DND-41 (cell line): ENCODE measurements around the gene GSG1L.

Experiments used
- ATAC-seq: fragments of 200-7000 bp; cut with Tn5 transposase; 3 replicates; pipeline ENCODE4 v1.9.1; 2021; ENCODE audit warnings: low read depth; ENCODE audit not compliant: insufficient read depth
- DNase-seq: peaks from one replicate; pipeline ENCODE4 v3.0.0-alpha.2; 2020
- H2AFZ ChIP-seq: 2 replicates; pipeline ENCODE4 v1.6.0; 2012; ENCODE audit warnings: low read depth, low read length
- H3K27ac ChIP-seq: 2 replicates; pipeline ENCODE4 v1.5.1; 2012; ENCODE audit warnings: low read length, inconsistent platforms
- H3K27me3 ChIP-seq: fragments of 200-600 bp; sonication (generic); 2 replicates; pipeline ENCODE4 v1.6.0; 2012; ENCODE audit warnings: low read length, mild to moderate bottlenecking, inconsistent platforms; ENCODE audit not compliant: insufficient read depth, poor library complexity
- H3K36me3 ChIP-seq: 2 replicates; pipeline ENCODE4 v1.5.1; 2012; ENCODE audit warnings: low read length, inconsistent platforms; ENCODE audit not compliant: insufficient read depth
- H3K4me1 ChIP-seq: 2 replicates; pipeline ENCODE4 v1.5.1; 2012; ENCODE audit warnings: mild to moderate bottlenecking, low read length; ENCODE audit not compliant: insufficient read depth
- H3K4me2 ChIP-seq: 2 replicates; pipeline ENCODE4 v1.6.0; 2012; ENCODE audit warnings: mild to moderate bottlenecking, moderate library complexity, low read length, inconsistent platforms; ENCODE audit not compliant: insufficient read depth
- H3K4me3 ChIP-seq, 2 experiments: fragments of 200-600 bp in 1 of 2; shearing (Covaris generic) in 1 of 2; 2 replicates each; pipeline ENCODE4 v1.5.1; 2012 to 2016; ENCODE audit warnings: inconsistent platforms in 2 of 2, low read length in 2 of 2, mild to moderate bottlenecking in 2 of 2, low read depth in 1 of 2, moderate library complexity in 1 of 2
- H3K79me2 ChIP-seq: 2 replicates; pipeline ENCODE4 v1.6.0; 2012; ENCODE audit warnings: low read length, inconsistent platforms; ENCODE audit not compliant: insufficient read depth
- H3K9ac ChIP-seq: 2 replicates; pipeline ENCODE4 v1.6.0; 2012; ENCODE audit warnings: low read depth, mild to moderate bottlenecking, inconsistent platforms, low read length, moderate library complexity
- H3K9me3 ChIP-seq: 2 replicates; pipeline ENCODE4 v1.5.1; 2012; ENCODE audit warnings: low read length, moderate library complexity, mild to moderate bottlenecking, inconsistent platforms; ENCODE audit not compliant: insufficient read depth, severe bottlenecking
- H4K20me1 ChIP-seq: 2 replicates; pipeline ENCODE4 v1.6.0; 2012; ENCODE audit warnings: low read length; ENCODE audit not compliant: insufficient read depth
- CTCF ChIP-seq: IDR thresholded peaks from 2 replicates; pipeline ENCODE4 v1.5.1; 2012; ENCODE audit warnings: borderline replicate concordance, low read length, moderate library complexity, mild to moderate bottlenecking; ENCODE audit not compliant: poor library complexity, severe bottlenecking; ENCODE audit errors: extremely low read depth
- EZH2 ChIP-seq: IDR thresholded peaks from 3 replicates; pipeline ENCODE4 v1.6.1; 2012; ENCODE audit warnings: borderline replicate concordance, low read depth, mild to moderate bottlenecking, moderate library complexity, low read length, inconsistent platforms; ENCODE audit not compliant: severe bottlenecking

Gene GSG1L

GRCh38 chr16:27762441-27762840 is 301.1 kb downstream of the GSG1L start:
- no peak for ATAC-seq
- no peaks in the 10 kb centered on the region for H3K4me1 ChIP-seq
- no peak overlapping the region for H3K4me3 ChIP-seq
- H2AFZ ChIP-seq: no peak overlapping the region
- no peak for TF ChIP-seq EZH2
- no peak overlapping the region for H3K9ac ChIP-seq
- H3K27me3 ChIP-seq: no peaks in the 10 kb centered on the region
- H3K27ac ChIP-seq: no peak overlapping the region
- H3K9me3 ChIP-seq: no peaks in the 10 kb centered on the region
- no peaks in the 10 kb centered on the region for H3K79me2 ChIP-seq
- H3K4me2 ChIP-seq: no peak overlapping the region
- H4K20me1 ChIP-seq: no peaks in the 10 kb centered on the region
- H3K36me3 ChIP-seq: peaks cover 17% of the 10 kb centered on the region
- no peak for DNase-seq

- H3K36me3 ChIP-seq: peaks cover 17% of the 10 kb centered on the region
- H3K27me3 ChIP-seq: no peaks in the 10 kb centered on the region
- no peak overlapping the region for H3K4me2 ChIP-seq
- no peaks in the 10 kb centered on the region for H3K9me3 ChIP-seq
- no peak overlapping the region for H2AFZ ChIP-seq
- H3K4me3 ChIP-seq: no peak overlapping the region
- TF ChIP-seq EZH2 (no peak), CTCF (no peak)
- no peaks in the 10 kb centered on the region for H3K4me1 ChIP-seq
- no peak overlapping the region for H3K27ac ChIP-seq
- DNase-seq (no peak), ATAC-seq (no peak)
- H3K9ac ChIP-seq: no peak overlapping the region
- no peaks in the 10 kb centered on the region for H3K79me2 ChIP-seq
- H4K20me1 ChIP-seq: no peaks in the 10 kb centered on the region
These were observed 301.7 kb downstream of the GSG1L start for GRCh38 chr16:27761816-27762215.

GRCh38 chr16:27760789-27761176 is 302.7 kb downstream of the GSG1L start:
- H3K27me3 ChIP-seq: no peaks in the 10 kb centered on the region
- no peaks in the 10 kb centered on the region for H3K79me2 ChIP-seq
- H3K36me3 ChIP-seq: peaks cover 17% of the 10 kb centered on the region
- no peak overlapping the region for H3K4me3 ChIP-seq
- ATAC-seq (no peak), DNase-seq (no peak)
- no peaks in the 10 kb centered on the region for H4K20me1 ChIP-seq
- no peak overlapping the region for H3K4me2 ChIP-seq
- no peak for TF ChIP-seq EZH2
- TF ChIP-seq CTCF: no peak
- H3K9me3 ChIP-seq: no peaks in the 10 kb centered on the region
- H3K9ac ChIP-seq: no peak overlapping the region
- no peaks in the 10 kb centered on the region for H3K4me1 ChIP-seq
- no peak overlapping the region for H2AFZ ChIP-seq
- no peak overlapping the region for H3K27ac ChIP-seq

- Histone ChIP-seq H3K27ac (no peak overlapping the region), H3K36me3 (peaks cover 17% of the 10 kb centered on the region), H2AFZ (no peak overlapping the region), H3K4me1 (no peaks in the 10 kb centered on the region), H3K4me2 (no peak overlapping the region), H3K79me2 (no peaks in the 10 kb centered on the region), H3K27me3 (no peaks in the 10 kb centered on the region), H4K20me1 (no peaks in the 10 kb centered on the region; the same call in 1 of the 2 replicates), H3K9ac (no peak overlapping the region), H3K9me3 (no peaks in the 10 kb centered on the region), H3K4me3 (no peak overlapping the region)
- no peak for TF ChIP-seq EZH2
- TF ChIP-seq CTCF: no peak
- DNase-seq (no peak), ATAC-seq (no peak)
These were observed 303.3 kb downstream of the GSG1L start for GRCh38 chr16:27759967-27760788.
